Endodermal cell (in vitro differentiated cells): Measurements from ENCODE around the gene CPED1. TPM values are rescaled to one million over a fixed set of nuclear protein-coding genes. Genes with fewer than 3 reads are reported as not detected.

Experiments used
- DNase-seq: peaks from one replicate; pipeline ENCODE4 v3.0.0-alpha.2; 2017
- H3K27ac ChIP-seq: 2 replicates; pipeline ENCODE4 v1.5.1; 2013; ENCODE audit warnings: mild to moderate bottlenecking, low read depth, low read length, moderate library complexity
- H3K27me3 ChIP-seq: 2 replicates; pipeline ENCODE4 v1.6.1; 2013; ENCODE audit warnings: mild to moderate bottlenecking, low read length, moderate library complexity; ENCODE audit not compliant: insufficient read depth, control insufficient read depth, poor library complexity, severe bottlenecking
- H3K36me3 ChIP-seq: 2 replicates; pipeline ENCODE4 v1.7.0; 2013; ENCODE audit warnings: mild to moderate bottlenecking, low read length, moderate library complexity; ENCODE audit not compliant: control insufficient read depth, insufficient read depth
- H3K4me1 ChIP-seq: one replicate; pipeline ENCODE4 v1.7.0; 2013; ENCODE audit warnings: low read length; ENCODE audit not compliant: control insufficient read depth, insufficient read depth
- H3K4me3 ChIP-seq: 2 replicates; pipeline ENCODE4 v1.5.1; 2013; ENCODE audit warnings: mild to moderate bottlenecking, low read length, moderate library complexity
- H3K9ac ChIP-seq: 2 replicates; pipeline ENCODE4 v1.6.1; 2013; ENCODE audit warnings: mild to moderate bottlenecking, low read length, moderate library complexity; ENCODE audit not compliant: poor library complexity, severe bottlenecking; ENCODE audit errors: extremely low read depth
- H3K9me3 ChIP-seq: 2 replicates; pipeline ENCODE4 v1.6.1; 2013; ENCODE audit warnings: mild to moderate bottlenecking, low read length, moderate library complexity; ENCODE audit not compliant: control insufficient read depth
- H3K27ac Mint-ChIP-seq: 2 replicates; pipeline ENCODE4 v1.8.0; 2020; ENCODE audit warnings: mixed read lengths
- H3K27me3 Mint-ChIP-seq: 2 replicates; pipeline ENCODE4 v1.8.0; 2021; ENCODE audit warnings: mild to moderate bottlenecking, mixed read lengths; ENCODE audit not compliant: insufficient read depth
- H3K36me3 Mint-ChIP-seq: 2 replicates; pipeline ENCODE4 v1.8.0; 2020; ENCODE audit warnings: low read depth, mixed read lengths
- H3K4me1 Mint-ChIP-seq: 2 replicates; pipeline ENCODE4 v1.8.0; 2020; ENCODE audit warnings: mixed read lengths
- H3K4me3 Mint-ChIP-seq: 2 replicates; pipeline ENCODE4 v1.8.0; 2020; ENCODE audit warnings: mild to moderate bottlenecking, moderate library complexity, mixed read lengths
- H3K9me3 Mint-ChIP-seq: 2 replicates; pipeline ENCODE4 v1.8.0; 2020; ENCODE audit warnings: mild to moderate bottlenecking, mixed read lengths
- CTCF ChIP-seq: fragments of 200-600 bp; sonication (generic); conservative IDR thresholded peaks from 2 replicates; pipeline ENCODE4 v1.5.0; 2021; ENCODE audit warnings: antibody characterized with exemption, mild to moderate bottlenecking
- WGBS, 2 experiments: methylation state at CpG; one replicate each; pipeline versions ENCODE4 v1.1.5 to v1.1.7; 2013; ENCODE audit warnings: missing lambda C conversion rate in 2 of 2, mixed read lengths in 1 of 2; ENCODE audit not compliant: insufficient coverage in 1 of 2, insufficient read length in 1 of 2; 5-methylcytosine and 5-hydroxymethylcytosine counted together
- total RNA-seq, 2 donors: library from RNA; stranded (reverse); fragmentation: NEBNext Ultra II Directional in 1 of 2; extraction: Animal tissue kit (Norgen Biotek cat#: 25700) in 1 of 2; gene quantifications; 2 replicates in 1 of 2; 3 replicates in 1 of 2; pipeline ENCODE4 v1.2.1, GENCODE V29; 2021

CPED1 gene
- total RNA-seq, 2 donors from 2014 or later = 1.1 TPM; not detected in 1

- Histone ChIP-seq H3K4me1 (no peaks in the 10 kb centered on the region), H3K9ac (no peak overlapping the region), H3K9me3 (no peaks in the 10 kb centered on the region), H3K4me3 (no peak overlapping the region), H3K36me3 (no peaks in the 10 kb centered on the region), H3K27me3 (peaks cover 55% of the 10 kb centered on the region), H3K27ac (no peak overlapping the region)
- DNase-seq = no peak
- no peaks in the 10 kb centered on the region for H3K4me1 Mint-ChIP-seq
- H3K9me3 Mint-ChIP-seq = no peaks in the 10 kb centered on the region
- no peaks in the 10 kb centered on the region for H3K36me3 Mint-ChIP-seq
- H3K27me3 Mint-ChIP-seq = peaks cover 18% of the 10 kb centered on the region
- 59 to 72% methylated on average over 4 to 6 of the region's 6 CpGs for WGBS, 2 experiments
- no peak for TF ChIP-seq CTCF
- H3K27ac Mint-ChIP-seq = no peak overlapping the region
- H3K4me3 Mint-ChIP-seq = no peak overlapping the region
These were observed 120.6 kb downstream of the CPED1 start for GRCh38 chr7:121109145-121109544.

GRCh38 chr7:121113288-121113687 is 124.8 kb downstream of the CPED1 start:
- TF ChIP-seq CTCF = no peak
- no peak overlapping the region for H3K27ac Mint-ChIP-seq
- no peaks in the 10 kb centered on the region for H3K36me3 Mint-ChIP-seq
- no peak overlapping the region for H3K9ac ChIP-seq
- no peak overlapping the region for H3K4me3 Mint-ChIP-seq
- no peaks in the 10 kb centered on the region for H3K9me3 Mint-ChIP-seq
- no peak overlapping the region for H3K27ac ChIP-seq
- no peak overlapping the region for H3K4me3 ChIP-seq
- no peaks in the 10 kb centered on the region for H3K9me3 ChIP-seq
- H3K4me1 ChIP-seq = no peaks in the 10 kb centered on the region
- H3K4me1 Mint-ChIP-seq = no peaks in the 10 kb centered on the region
- H3K36me3 ChIP-seq = no peaks in the 10 kb centered on the region
- DNase-seq = no peak
- H3K27me3 Mint-ChIP-seq = no peaks in the 10 kb centered on the region
- H3K27me3 ChIP-seq = peaks cover 19% of the 10 kb centered on the region

GRCh38 chr7:121116396-121116795 is 127.9 kb downstream of the CPED1 start:
- Histone ChIP-seq H3K4me3 (no peak overlapping the region), H3K27ac (no peak overlapping the region), H3K9me3 (no peaks in the 10 kb centered on the region), H3K9ac (no peak overlapping the region), H3K36me3 (no peaks in the 10 kb centered on the region), H3K4me1 (no peaks in the 10 kb centered on the region), H3K27me3 (no peaks in the 10 kb centered on the region)
- 80 to 100% methylated on average over 1 of the region's 1 CpG for WGBS, 2 experiments
- no peaks in the 10 kb centered on the region for H3K9me3 Mint-ChIP-seq
- no peak overlapping the region for H3K27ac Mint-ChIP-seq
- H3K27me3 Mint-ChIP-seq = no peaks in the 10 kb centered on the region
- H3K4me1 Mint-ChIP-seq = peaks cover 6% of the 10 kb centered on the region
- no peak overlapping the region for H3K4me3 Mint-ChIP-seq
- no peak for TF ChIP-seq CTCF
- DNase-seq = no peak
- no peaks in the 10 kb centered on the region for H3K36me3 Mint-ChIP-seq
